ENCODE measurements around the gene IGLL5. TPM values are rescaled to one million over a fixed set of nuclear protein-coding genes. Genes with fewer than 3 reads are reported as not detected.

IGLL5 gene
- total and polyA plus RNA-seq, 7 donors = 0.06 to 0.50 (median 0.45) TPM; not detected in 4

- H3K27me3 ChIP-seq (ENCODE audit: insufficient read depth in 3 of 3, low read length in 2 of 3) = peaks cover 0 to 11% (median 4%) of the 10 kb centered on the region in 3 donors
- WGBS, 3 donors = 61 to 70% (median 66%) methylated on average over 5 of the region's 5 CpGs
Observed at GRCh38 chr22:22879675-22880155, 7.9 kb upstream of the IGLL5 start.

GRCh38 chr22:22880645-22881044 lies 7.0 kb upstream of the IGLL5 start:
- WGBS, 3 donors = 74 to 80% (median 77%) methylated on average over 8 to 9 of the region's 9 CpGs
- H3K27ac ChIP-seq = no peak overlapping the region
- no peaks in the 10 kb centered on the region for H3K4me1 ChIP-seq
- no peak for TF ChIP-seq CTCF (IDR thresholded peaks at IDR 0.05)
- ATAC-seq (no peak), DNase-seq (no peak)
- H3K9me3 ChIP-seq = no peaks in the 10 kb centered on the region
- intact Hi-C loops (cut with DNase I) = no loop called here
- no peaks in the 10 kb centered on the region for H3K36me3 ChIP-seq (ENCODE audit: insufficient read depth in 1 of 2, low read depth in 1 of 2)
- no peak overlapping the region for H3K4me3 ChIP-seq
- peaks cover 0 to 11% (median 4%) of the 10 kb centered on the region in 3 donors for H3K27me3 ChIP-seq (ENCODE audit: insufficient read depth in 3 of 3, low read length in 2 of 3)

More at GRCh38 chr22:22879675-22880155, 7.9 kb upstream of the IGLL5 start:
- H3K36me3 ChIP-seq (ENCODE audit: insufficient read depth in 1 of 2, low read depth in 1 of 2) = no peaks in the 10 kb centered on the region
- H3K4me1 ChIP-seq = no peaks in the 10 kb centered on the region
- intact Hi-C loops (cut with DNase I) = loop anchor here in 1 of 2 donors (10.0 kb wide), 1 partner anchor 285 kb away; no protein-coding TSS in a partner anchor
- no peak overlapping the region for H3K27ac ChIP-seq
- DNase-seq = no peak
- peaks cover 2% of the 10 kb centered on the region for H3K9me3 ChIP-seq
- no peak for TF ChIP-seq CTCF (IDR thresholded peaks at IDR 0.05)
- ATAC-seq = no peak
- H3K4me3 ChIP-seq = no peak overlapping the region

- no peaks in the 10 kb centered on the region for H3K4me1 ChIP-seq
- H3K4me3 ChIP-seq = no peak overlapping the region
- ATAC-seq = no peak
- intact Hi-C loops (cut with DNase I) = no loop called here
- H3K27ac ChIP-seq = no peak overlapping the region
- no peak for DNase-seq
- TF ChIP-seq CTCF (IDR thresholded peaks at IDR 0.05) = no peak
- H3K36me3 ChIP-seq (ENCODE audit: insufficient read depth in 1 of 2, low read depth in 1 of 2) = no peaks in the 10 kb centered on the region
- 62 to 76% (median 69%) methylated on average over 10 of the region's 10 CpGs for WGBS, 3 donors
- H3K9me3 ChIP-seq = no peaks in the 10 kb centered on the region
- H3K27me3 ChIP-seq (ENCODE audit: insufficient read depth in 3 of 3, low read length in 2 of 3) = peaks cover 0 to 11% (median 4%) of the 10 kb centered on the region in 3 donors
Observed at GRCh38 chr22:22881116-22882000, 6.3 kb upstream of the IGLL5 start.

- intact Hi-C loops (cut with DNase I) = no loop called here
- WGBS, 3 donors = 74 to 81% (median 78%) methylated on average over 6 of the region's 6 CpGs
- no peak for ATAC-seq
- Histone ChIP-seq H3K27me3 (ENCODE audit: insufficient read depth in 3 of 3, low read length in 2 of 3) (peaks cover 0 to 11% (median 4%) of the 10 kb centered on the region in 3 donors), H3K27ac (no peak overlapping the region), H3K9me3 (no peaks in the 10 kb centered on the region), H3K36me3 (ENCODE audit: insufficient read depth in 1 of 2, low read depth in 1 of 2) (no peaks in the 10 kb centered on the region), H3K4me3 (no peak overlapping the region), H3K4me1 (no peaks in the 10 kb centered on the region)
- TF ChIP-seq CTCF (IDR thresholded peaks at IDR 0.05) = no peak
- no peak for DNase-seq
Observed at GRCh38 chr22:22882033-22882717, 5.4 kb upstream of the IGLL5 start.

Data from psoas muscle (tissue), 8 donors.